Peyer's patch (tissue), 4 donors: ENCODE data around the gene SLC28A3.

Experiments
- POLR2A ChIP-seq, 2 donors: fragments of 450-650 bp; IDR thresholded peaks; one replicate each; pipeline ENCODE4 v1.5.1; 2017; ENCODE audit warnings: antibody characterized with exemption in 2 of 2, mild to moderate bottlenecking in 2 of 2, moderate library complexity in 2 of 2
- TF ChIP-seq, protein P1 (sequence below), 6 experiments: fragments of 450-650 bp in 4 of 6; fragments of 200-600 bp in 2 of 6; sonication (generic) in 1 of 6; IDR thresholded peaks; one replicate each; pipeline ENCODE4 v1.5.1; 2017 to 2019; ENCODE audit warnings: antibody characterized with exemption in 6 of 6, mild to moderate bottlenecking in 3 of 6, moderate library complexity in 1 of 6

DNA sequence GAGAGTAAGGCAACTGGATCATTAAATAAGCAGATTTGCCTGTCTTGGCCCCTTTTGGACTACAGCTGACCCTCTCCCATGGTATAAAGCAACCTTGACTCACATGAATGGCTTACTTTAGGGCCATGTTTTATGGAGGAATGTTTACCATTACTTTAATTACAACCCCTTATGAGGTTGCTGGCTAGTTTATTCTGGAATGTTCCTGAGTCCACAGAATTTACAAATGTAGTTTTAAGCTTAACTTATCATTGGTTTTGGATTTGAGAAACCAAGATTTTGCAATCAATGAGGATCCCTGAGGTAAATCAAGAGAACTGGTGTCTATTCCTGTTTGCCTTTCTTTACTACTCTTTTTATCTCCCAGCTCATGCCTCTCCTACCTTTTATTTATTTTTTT, 15.7 kb downstream of the SLC28A3 start:
- TF ChIP-seq, protein P1, sequence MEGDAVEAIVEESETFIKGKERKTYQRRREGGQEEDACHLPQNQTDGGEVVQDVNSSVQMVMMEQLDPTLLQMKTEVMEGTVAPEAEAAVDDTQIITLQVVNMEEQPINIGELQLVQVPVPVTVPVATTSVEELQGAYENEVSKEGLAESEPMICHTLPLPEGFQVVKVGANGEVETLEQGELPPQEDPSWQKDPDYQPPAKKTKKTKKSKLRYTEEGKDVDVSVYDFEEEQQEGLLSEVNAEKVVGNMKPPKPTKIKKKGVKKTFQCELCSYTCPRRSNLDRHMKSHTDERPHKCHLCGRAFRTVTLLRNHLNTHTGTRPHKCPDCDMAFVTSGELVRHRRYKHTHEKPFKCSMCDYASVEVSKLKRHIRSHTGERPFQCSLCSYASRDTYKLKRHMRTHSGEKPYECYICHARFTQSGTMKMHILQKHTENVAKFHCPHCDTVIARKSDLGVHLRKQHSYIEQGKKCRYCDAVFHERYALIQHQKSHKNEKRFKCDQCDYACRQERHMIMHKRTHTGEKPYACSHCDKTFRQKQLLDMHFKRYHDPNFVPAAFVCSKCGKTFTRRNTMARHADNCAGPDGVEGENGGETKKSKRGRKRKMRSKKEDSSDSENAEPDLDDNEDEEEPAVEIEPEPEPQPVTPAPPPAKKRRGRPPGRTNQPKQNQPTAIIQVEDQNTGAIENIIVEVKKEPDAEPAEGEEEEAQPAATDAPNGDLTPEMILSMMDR (IDR thresholded peaks at IDR 0.05), result no peak
- no peak for TF ChIP-seq POLR2A (IDR thresholded peaks at IDR 0.05)
